Liver (tissue), 9 donors: ENCODE data around the gene SNX13. TPM values are rescaled to one million over a fixed set of nuclear protein-coding genes. Genes with fewer than 3 reads are reported as not detected.

Source experiments
- DNase-seq: peaks from one replicate; pipeline ENCODE4 v3.0.0-alpha.2; 2017; ENCODE audit warnings: low spot score
- H3K27ac ChIP-seq, 2 donors: one replicate each; pipeline ENCODE4 v1.7.0; 2013; ENCODE audit warnings: inconsistent platforms in 2 of 2, low read length in 2 of 2, control low read depth in 1 of 2, low read depth in 1 of 2, mild to moderate bottlenecking in 1 of 2
- H3K27me3 ChIP-seq, 4 donors: one replicate each; pipeline versions ENCODE4 v1.6.1 to v1.7.0; 2013; ENCODE audit warnings: low read length in 3 of 4, inconsistent platforms in 1 of 4, mild to moderate bottlenecking in 1 of 4, moderate library complexity in 1 of 4; ENCODE audit not compliant: control insufficient read depth in 4 of 4, insufficient read depth in 4 of 4
- H3K36me3 ChIP-seq, 4 donors: one replicate each; pipeline versions ENCODE4 v1.6.1 to v1.7.0; 2013; ENCODE audit warnings: low read length in 3 of 4, mild to moderate bottlenecking in 3 of 4, low read depth in 1 of 4, moderate library complexity in 1 of 4; ENCODE audit not compliant: control insufficient read depth in 4 of 4, insufficient read depth in 3 of 4
- H3K4me1 ChIP-seq, 4 donors: one replicate each; pipeline versions ENCODE4 v1.6.1 to v1.7.0; 2013; ENCODE audit warnings: low read length in 3 of 4, mild to moderate bottlenecking in 3 of 4, moderate library complexity in 1 of 4; ENCODE audit not compliant: control insufficient read depth in 4 of 4, insufficient read depth in 4 of 4
- H3K4me3 ChIP-seq, 3 donors: one replicate each; pipeline versions ENCODE4 v1.6.1 to v1.7.0; 2013; ENCODE audit warnings: low read length in 3 of 3, control low read depth in 1 of 3, low read depth in 1 of 3, mild to moderate bottlenecking in 1 of 3
- H3K9ac ChIP-seq, 2 donors: one replicate each; pipeline ENCODE4 v1.7.0; 2013; ENCODE audit warnings: low read length in 2 of 2, mild to moderate bottlenecking in 2 of 2, moderate library complexity in 2 of 2, control low read depth in 1 of 2, low read depth in 1 of 2
- H3K9me3 ChIP-seq, 4 donors: one replicate each; pipeline versions ENCODE4 v1.6.1 to v1.7.0; 2013; ENCODE audit warnings: low read length in 3 of 4; ENCODE audit not compliant: control insufficient read depth in 4 of 4
- ATF3 ChIP-seq: IDR thresholded peaks from 2 replicates; pipeline ENCODE4 v1.6.1; 2016; ENCODE audit warnings: antibody characterized with exemption
- EGR1 ChIP-seq, 2 donors: IDR thresholded peaks; 2 replicates each; pipeline ENCODE4 v1.6.1; 2016 to 2018; ENCODE audit warnings: antibody characterized with exemption in 2 of 2, low read depth in 2 of 2
- FOXA1 ChIP-seq: IDR thresholded peaks from 2 replicates; pipeline ENCODE4 v1.6.1; 2016; ENCODE audit warnings: antibody characterized with exemption
- FOXA2 ChIP-seq: IDR thresholded peaks from 2 replicates; pipeline ENCODE4 v1.6.1; 2016; ENCODE audit warnings: antibody characterized with exemption
- GABPA ChIP-seq, 2 donors: IDR thresholded peaks in 1 of 2; conservative IDR thresholded peaks in 1 of 2; 2 replicates each; pipeline ENCODE4 v1.6.1; 2016; ENCODE audit warnings: antibody characterized with exemption in 2 of 2, mild to moderate bottlenecking in 1 of 2, moderate library complexity in 1 of 2
- HNF4A ChIP-seq, 2 donors: conservative IDR thresholded peaks; 2 replicates each; pipeline ENCODE4 v1.6.1; 2016; ENCODE audit warnings: antibody characterized with exemption in 2 of 2, mild to moderate bottlenecking in 2 of 2
- HNF4G ChIP-seq: IDR thresholded peaks from 2 replicates; pipeline ENCODE4 v1.6.1; 2016; ENCODE audit warnings: antibody characterized with exemption
- JUND ChIP-seq, 2 donors: IDR thresholded peaks; 2 replicates each; pipeline ENCODE4 v1.6.1; 2016; ENCODE audit warnings: antibody characterized with exemption in 2 of 2
- MAX ChIP-seq: IDR thresholded peaks from 2 replicates; pipeline ENCODE4 v1.6.1; 2016; ENCODE audit warnings: antibody characterized with exemption
- NR2F2 ChIP-seq: IDR thresholded peaks from 2 replicates; pipeline ENCODE4 v1.6.1; 2016; ENCODE audit warnings: antibody characterized with exemption
- RAD21 ChIP-seq, 2 donors: IDR thresholded peaks; 2 replicates each; pipeline ENCODE4 v1.6.1; 2016; ENCODE audit warnings: antibody characterized with exemption in 2 of 2, mild to moderate bottlenecking in 2 of 2
- RXRA ChIP-seq, 2 donors: IDR thresholded peaks; 2 replicates each; pipeline ENCODE4 v1.6.1; 2017 to 2018; ENCODE audit warnings: antibody characterized with exemption in 2 of 2, mild to moderate bottlenecking in 1 of 2
- SP1 ChIP-seq: IDR thresholded peaks from 2 replicates; pipeline ENCODE4 v1.6.1; 2018; ENCODE audit warnings: antibody characterized with exemption, mild to moderate bottlenecking
- TAF1 ChIP-seq: conservative IDR thresholded peaks from 2 replicates; pipeline ENCODE4 v1.6.1; 2016; ENCODE audit warnings: antibody characterized with exemption, mild to moderate bottlenecking
- YY1 ChIP-seq: IDR thresholded peaks from 2 replicates; pipeline ENCODE4 v1.6.1; 2016; ENCODE audit warnings: antibody characterized with exemption, mild to moderate bottlenecking
- WGBS: extraction: QIAGEN DNeasy Blood & Tissue Kit; methylation state at CpG from one replicate; pipeline ENCODE4 v1.1.7; 2013; 5-methylcytosine and 5-hydroxymethylcytosine counted together
- polyA plus RNA-seq, 2 donors: library from polyadenylated mRNA; stranded (reverse) in 1 of 2; unstranded in 1 of 2; fragments of 200-250 nt in 1 of 2; fragments of >200 nt in 1 of 2; fragmentation: Nextera tagmentation in 1 of 2; extraction: Ambion mirVana in 1 of 2; gene quantifications; one replicate each; pipeline versions ENCODE4 v1.2.1 to v1.2.3, GENCODE V29; 2013 to 2015
- total RNA-seq, 2 donors: library from RNA; depleted of rRNA; stranded (reverse); fragments of >200 nt; gene quantifications; one replicate each; pipeline ENCODE4 v1.2.3, GENCODE V29; 2014
- TF ChIP-seq, protein P1 (sequence below): IDR thresholded peaks from 2 replicates; pipeline ENCODE4 v1.6.1; 2016; ENCODE audit warnings: antibody characterized with exemption, mild to moderate bottlenecking
- TF ChIP-seq, protein P2 (sequence below): fragments of 150-350 bp; IDR thresholded peaks from 2 replicates; pipeline ENCODE4 v1.5.1; 2017; ENCODE audit warnings: improper control_type of control experiment, low read depth, low read length; ENCODE audit not compliant: missing input control
- TF ChIP-seq, protein P3 (sequence below): IDR thresholded peaks from 2 replicates; pipeline ENCODE4 v1.6.1; 2016; ENCODE audit warnings: antibody characterized with exemption
- donor health status: healthy.
- donor health status: healthy.
- donor health status: healthy.
- donor health status: healthy.
- donor health status: healthy.

SNX13 gene
- total and polyA plus RNA-seq, 4 donors: 5.4 to 28.1 (median 14.0) TPM

- H3K9ac ChIP-seq: no peak overlapping the region
- H3K4me1 ChIP-seq: no peaks in the 10 kb centered on the region
- 46% methylated on average over 1 of the region's 1 CpG for WGBS
- H3K27ac ChIP-seq: no peak overlapping the region
- no peak overlapping the region for H3K4me3 ChIP-seq
- H3K27me3 ChIP-seq: no peaks in the 10 kb centered on the region
- peaks cover 0 to 3% (median 0%) of the 10 kb centered on the region in 4 donors for H3K9me3 ChIP-seq
- H3K36me3 ChIP-seq: peaks cover 0 to 2% (median 2%) of the 10 kb centered on the region in 4 donors
- TF ChIP-seq SP1 (no peak), NR2F2 (no peak), ATF3 (no peak), HNF4G (no peak)
- no peak for DNase-seq
Measured at GRCh38 chr7:17855202-17855601, 85.1 kb downstream of the SNX13 start.

DNA sequence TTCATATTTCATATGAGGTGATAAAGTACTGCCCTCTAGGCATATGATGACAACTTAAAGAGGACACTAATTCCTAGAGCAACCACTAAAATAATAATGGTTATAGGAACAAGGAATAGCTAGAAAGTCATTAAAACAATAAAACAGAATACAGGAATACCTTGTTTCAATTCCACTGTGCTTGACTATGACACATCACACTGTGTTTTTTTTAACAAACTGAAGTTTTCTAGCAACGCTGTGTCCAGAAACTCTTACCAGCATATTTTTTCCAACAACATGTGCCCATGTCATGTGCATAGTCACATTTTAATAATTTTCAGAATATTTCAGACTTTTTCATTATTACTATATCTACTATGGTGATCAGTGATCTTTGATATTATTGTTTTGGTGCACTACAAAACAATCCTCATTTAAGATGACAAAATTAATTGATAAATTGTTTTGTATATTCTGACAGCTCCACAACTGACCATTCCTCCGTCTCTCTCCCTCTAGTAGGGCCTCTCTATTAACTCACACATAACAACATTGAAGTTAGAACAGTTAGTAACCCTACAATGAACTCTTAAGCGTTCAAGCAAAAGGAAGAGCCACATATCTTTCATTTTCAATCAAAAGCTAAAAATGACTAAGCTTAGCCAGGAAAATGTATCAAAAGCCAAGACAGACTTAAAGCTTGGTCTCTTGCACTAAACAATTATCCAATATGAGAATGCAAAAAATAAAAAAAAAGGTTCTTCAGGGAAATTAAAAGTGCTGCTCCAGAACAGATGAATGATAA lies 85.8 kb downstream of the SNX13 start:
- TF ChIP-seq RAD21 (IDR thresholded peaks at IDR 0.05): no peak
- no peak for TF ChIP-seq RXRA (IDR thresholded peaks at IDR 0.05)
- no peak for TF ChIP-seq HNF4A (conservative IDR thresholded peaks at IDR 0.05)
- TF ChIP-seq FOXA2: no peak
- no peak for TF ChIP-seq JUND (IDR thresholded peaks at IDR 0.05)
- TF ChIP-seq, protein P1, sequence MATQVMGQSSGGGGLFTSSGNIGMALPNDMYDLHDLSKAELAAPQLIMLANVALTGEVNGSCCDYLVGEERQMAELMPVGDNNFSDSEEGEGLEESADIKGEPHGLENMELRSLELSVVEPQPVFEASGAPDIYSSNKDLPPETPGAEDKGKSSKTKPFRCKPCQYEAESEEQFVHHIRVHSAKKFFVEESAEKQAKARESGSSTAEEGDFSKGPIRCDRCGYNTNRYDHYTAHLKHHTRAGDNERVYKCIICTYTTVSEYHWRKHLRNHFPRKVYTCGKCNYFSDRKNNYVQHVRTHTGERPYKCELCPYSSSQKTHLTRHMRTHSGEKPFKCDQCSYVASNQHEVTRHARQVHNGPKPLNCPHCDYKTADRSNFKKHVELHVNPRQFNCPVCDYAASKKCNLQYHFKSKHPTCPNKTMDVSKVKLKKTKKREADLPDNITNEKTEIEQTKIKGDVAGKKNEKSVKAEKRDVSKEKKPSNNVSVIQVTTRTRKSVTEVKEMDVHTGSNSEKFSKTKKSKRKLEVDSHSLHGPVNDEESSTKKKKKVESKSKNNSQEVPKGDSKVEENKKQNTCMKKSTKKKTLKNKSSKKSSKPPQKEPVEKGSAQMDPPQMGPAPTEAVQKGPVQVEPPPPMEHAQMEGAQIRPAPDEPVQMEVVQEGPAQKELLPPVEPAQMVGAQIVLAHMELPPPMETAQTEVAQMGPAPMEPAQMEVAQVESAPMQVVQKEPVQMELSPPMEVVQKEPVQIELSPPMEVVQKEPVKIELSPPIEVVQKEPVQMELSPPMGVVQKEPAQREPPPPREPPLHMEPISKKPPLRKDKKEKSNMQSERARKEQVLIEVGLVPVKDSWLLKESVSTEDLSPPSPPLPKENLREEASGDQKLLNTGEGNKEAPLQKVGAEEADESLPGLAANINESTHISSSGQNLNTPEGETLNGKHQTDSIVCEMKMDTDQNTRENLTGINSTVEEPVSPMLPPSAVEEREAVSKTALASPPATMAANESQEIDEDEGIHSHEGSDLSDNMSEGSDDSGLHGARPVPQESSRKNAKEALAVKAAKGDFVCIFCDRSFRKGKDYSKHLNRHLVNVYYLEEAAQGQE: no peak
- TF ChIP-seq EGR1 (IDR thresholded peaks at IDR 0.05; ENCODE audit: low read depth in 2 of 2): no peak
- no peak for TF ChIP-seq HNF4G
- no peak for TF ChIP-seq YY1
- TF ChIP-seq, protein P2, sequence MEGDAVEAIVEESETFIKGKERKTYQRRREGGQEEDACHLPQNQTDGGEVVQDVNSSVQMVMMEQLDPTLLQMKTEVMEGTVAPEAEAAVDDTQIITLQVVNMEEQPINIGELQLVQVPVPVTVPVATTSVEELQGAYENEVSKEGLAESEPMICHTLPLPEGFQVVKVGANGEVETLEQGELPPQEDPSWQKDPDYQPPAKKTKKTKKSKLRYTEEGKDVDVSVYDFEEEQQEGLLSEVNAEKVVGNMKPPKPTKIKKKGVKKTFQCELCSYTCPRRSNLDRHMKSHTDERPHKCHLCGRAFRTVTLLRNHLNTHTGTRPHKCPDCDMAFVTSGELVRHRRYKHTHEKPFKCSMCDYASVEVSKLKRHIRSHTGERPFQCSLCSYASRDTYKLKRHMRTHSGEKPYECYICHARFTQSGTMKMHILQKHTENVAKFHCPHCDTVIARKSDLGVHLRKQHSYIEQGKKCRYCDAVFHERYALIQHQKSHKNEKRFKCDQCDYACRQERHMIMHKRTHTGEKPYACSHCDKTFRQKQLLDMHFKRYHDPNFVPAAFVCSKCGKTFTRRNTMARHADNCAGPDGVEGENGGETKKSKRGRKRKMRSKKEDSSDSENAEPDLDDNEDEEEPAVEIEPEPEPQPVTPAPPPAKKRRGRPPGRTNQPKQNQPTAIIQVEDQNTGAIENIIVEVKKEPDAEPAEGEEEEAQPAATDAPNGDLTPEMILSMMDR: no peak
- no peak for TF ChIP-seq MAX
- TF ChIP-seq FOXA1: no peak
- no peak for TF ChIP-seq NR2F2
- no peak for TF ChIP-seq SP1
- TF ChIP-seq GABPA (IDR thresholded peaks at IDR 0.05 in 1 of 2, conservative IDR thresholded peaks at IDR 0.05 in 1 of 2): no peak
- TF ChIP-seq, protein P3, sequence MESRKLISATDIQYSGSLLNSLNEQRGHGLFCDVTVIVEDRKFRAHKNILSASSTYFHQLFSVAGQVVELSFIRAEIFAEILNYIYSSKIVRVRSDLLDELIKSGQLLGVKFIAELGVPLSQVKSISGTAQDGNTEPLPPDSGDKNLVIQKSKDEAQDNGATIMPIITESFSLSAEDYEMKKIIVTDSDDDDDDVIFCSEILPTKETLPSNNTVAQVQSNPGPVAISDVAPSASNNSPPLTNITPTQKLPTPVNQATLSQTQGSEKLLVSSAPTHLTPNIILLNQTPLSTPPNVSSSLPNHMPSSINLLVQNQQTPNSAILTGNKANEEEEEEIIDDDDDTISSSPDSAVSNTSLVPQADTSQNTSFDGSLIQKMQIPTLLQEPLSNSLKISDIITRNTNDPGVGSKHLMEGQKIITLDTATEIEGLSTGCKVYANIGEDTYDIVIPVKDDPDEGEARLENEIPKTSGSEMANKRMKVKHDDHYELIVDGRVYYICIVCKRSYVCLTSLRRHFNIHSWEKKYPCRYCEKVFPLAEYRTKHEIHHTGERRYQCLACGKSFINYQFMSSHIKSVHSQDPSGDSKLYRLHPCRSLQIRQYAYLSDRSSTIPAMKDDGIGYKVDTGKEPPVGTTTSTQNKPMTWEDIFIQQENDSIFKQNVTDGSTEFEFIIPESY: no peak
- TF ChIP-seq ATF3: no peak
- TF ChIP-seq TAF1: no peak
- 85% methylated on average over 3 of the region's 3 CpGs for WGBS

More for the DNA sequence above, 85.8 kb downstream of the SNX13 start:
- DNase-seq: no peak
- no peak overlapping the region for H3K9ac ChIP-seq
- H3K27ac ChIP-seq: no peak overlapping the region
- H3K4me3 ChIP-seq: no peak overlapping the region
- H3K27me3 ChIP-seq: no peaks in the 10 kb centered on the region
- H3K9me3 ChIP-seq: peaks cover 0 to 3% (median 0%) of the 10 kb centered on the region in 4 donors
- H3K36me3 ChIP-seq: peaks cover 0 to 2% (median 1%) of the 10 kb centered on the region in 4 donors
- no peaks in the 10 kb centered on the region for H3K4me1 ChIP-seq
